OCI-LY3 (cell line): ENCODE data around the gene DISP2.

Experiments used
- H2AFZ ChIP-seq: fragments of 200-600, 300-600 bp; shearing (Covaris generic); 2 replicates; pipeline ENCODE4 v1.6.0; 2014; ENCODE audit warnings: antibody characterized with exemption, low read depth, low read length
- H3K27ac ChIP-seq: fragments of 200-600, 300-600 bp; sonication (generic); 2 replicates; pipeline ENCODE4 v1.5.1; 2014; ENCODE audit warnings: mild to moderate bottlenecking, low read length, moderate library complexity, mixed read lengths
- H3K27me3 ChIP-seq: fragments of 200-600, 300-600 bp; sonication (generic); 2 replicates; pipeline ENCODE4 v1.6.1; 2014; ENCODE audit warnings: low read depth, low read length, mixed read lengths
- H3K36me3 ChIP-seq: fragments of 200-600, 300-600 bp; sonication (generic); replicated peaks from 2 replicates; pipeline ENCODE3; 2014; ENCODE audit warnings: low read depth, low read length, mixed read lengths
- H3K4me1 ChIP-seq: fragments of 300-600, 200-600 bp; sonication (generic); 2 replicates; pipeline ENCODE4 v1.6.1; 2014; ENCODE audit warnings: low read length, mixed read lengths
- H3K4me2 ChIP-seq: fragments of 200-600, 300-600 bp; sonication (generic); 2 replicates; pipeline ENCODE4 v1.6.1; 2014; ENCODE audit warnings: low read length, mixed read lengths
- H3K4me3 ChIP-seq: fragments of 300-600, 200-600 bp; sonication (generic); 2 replicates; pipeline ENCODE4 v1.5.1; 2014; ENCODE audit warnings: antibody characterized with exemption, mild to moderate bottlenecking, low read length, moderate library complexity
- H3K79me2 ChIP-seq: fragments of 300-600, 200-600 bp; shearing (Covaris generic); 2 replicates; pipeline ENCODE4 v1.6.1; 2014; ENCODE audit warnings: mild to moderate bottlenecking, low read length, mixed read lengths
- H3K9ac ChIP-seq: fragments of 300-600, 200-600 bp; shearing (Covaris generic); 2 replicates; pipeline ENCODE4 v1.6.0; 2014; ENCODE audit warnings: mild to moderate bottlenecking, low read length, moderate library complexity
- H3K9me3 ChIP-seq: fragments of 200-600, 300-600 bp; shearing (Covaris generic); 2 replicates; pipeline ENCODE4 v1.6.1; 2014; ENCODE audit warnings: low read length, mixed read lengths; ENCODE audit not compliant: insufficient read depth
- H4K20me1 ChIP-seq: fragments of 200-600, 300-600 bp; sonication (generic); 2 replicates; pipeline ENCODE4 v1.6.1; 2016; ENCODE audit warnings: low read length, mixed read lengths; ENCODE audit not compliant: insufficient read depth
- CTCF ChIP-seq: fragments of 200-600, 300-600 bp; sonication (generic); IDR thresholded peaks from 2 replicates; pipeline ENCODE4 v1.5.1; 2014; ENCODE audit warnings: antibody characterized with exemption, low read length, low read depth
- EZH2phosphoT487 ChIP-seq: fragments of 200-600 bp; shearing (Covaris generic); IDR thresholded peaks from 2 replicates; pipeline ENCODE4 v1.6.1; 2018; ENCODE audit warnings: antibody characterized with exemption, mixed run types, low read depth

Gene DISP2

GRCh38 chr15:40353697-40354096 lies 4.3 kb upstream of the DISP2 start:
- Histone ChIP-seq H3K9ac (no peak overlapping the region), H3K27me3 (no peaks in the 10 kb centered on the region), H3K27ac (no peak overlapping the region), H3K79me2 (no peaks in the 10 kb centered on the region), H3K4me1 (peaks cover 13% of the 10 kb centered on the region; the same call in 1 of the 2 replicates), H4K20me1 (0 out of 2 replicates have a peak, but pooled peaks cover 2% of the 10 kb centered on the region), H3K4me3 (no peak overlapping the region), H3K4me2 (no peak overlapping the region), H3K36me3 (no peaks in the 10 kb centered on the region), H3K9me3 (no peaks in the 10 kb centered on the region), H2AFZ (no peak overlapping the region)
- no peak for TF ChIP-seq EZH2phosphoT487
- TF ChIP-seq CTCF, result no peak

GRCh38 chr15:40354408-40355171 lies 3.4 kb upstream of the DISP2 start:
- Histone ChIP-seq H3K9ac (no peak overlapping the region), H3K79me2 (no peaks in the 10 kb centered on the region), H3K9me3 (no peaks in the 10 kb centered on the region), H3K4me3 (no peak overlapping the region), H3K4me2 (peak overlapping the region; percentile 42), H2AFZ (no peak overlapping the region), H3K36me3 (no peaks in the 10 kb centered on the region), H3K27me3 (no peaks in the 10 kb centered on the region), H3K4me1 (peaks cover 17% of the 10 kb centered on the region; the same call in 1 of the 2 replicates), H3K27ac (no peak overlapping the region), H4K20me1 (0 out of 2 replicates have a peak, but pooled peaks cover 4% of the 10 kb centered on the region)
- TF ChIP-seq EZH2phosphoT487, result no peak
- TF ChIP-seq CTCF, result peak; percentile 33; the same call in 1 of the 2 replicates

- Histone ChIP-seq H3K27me3 (no peaks in the 10 kb centered on the region), H3K27ac (no peak overlapping the region), H3K79me2 (no peaks in the 10 kb centered on the region), H3K4me1 (peaks cover 17% of the 10 kb centered on the region; the same call in 1 of the 2 replicates), H3K4me2 (no peak overlapping the region), H4K20me1 (0 out of 2 replicates have a peak, but pooled peaks cover 4% of the 10 kb centered on the region), H3K36me3 (no peaks in the 10 kb centered on the region), H3K4me3 (no peak overlapping the region), H2AFZ (no peak overlapping the region), H3K9me3 (no peaks in the 10 kb centered on the region), H3K9ac (no peak overlapping the region)
- no peak for TF ChIP-seq CTCF
- TF ChIP-seq EZH2phosphoT487, result no peak
These were observed 1.9 kb upstream of the DISP2 start for GRCh38 chr15:40355976-40356585.

GRCh38 chr15:40357246-40357645 lies 773 bp upstream of the DISP2 start:
- no peaks in the 10 kb centered on the region for H3K36me3 ChIP-seq
- 0 out of 2 replicates have a peak, but pooled peaks cover 9% of the 10 kb centered on the region for H4K20me1 ChIP-seq
- H3K4me2 ChIP-seq, result peak overlapping the region; percentile 92
- peaks cover 22% of the 10 kb centered on the region; the same call in 1 of the 2 replicates for H3K4me1 ChIP-seq
- H3K9ac ChIP-seq, result no peak overlapping the region
- H3K9me3 ChIP-seq, result no peaks in the 10 kb centered on the region
- H3K27ac ChIP-seq, result no peak overlapping the region
- H3K79me2 ChIP-seq, result no peaks in the 10 kb centered on the region
- TF ChIP-seq EZH2phosphoT487 (no peak), CTCF (no peak)
- no peaks in the 10 kb centered on the region for H3K27me3 ChIP-seq
- peak overlapping the region; percentile 83 for H3K4me3 ChIP-seq
- no peak overlapping the region for H2AFZ ChIP-seq
